ENCODE measurements around the gene EMC9.

EMC9 gene

GRCh38 chr14:24181371-24182077 is 40.1 kb upstream of the EMC9 start:
- no peak for DNase-seq (ENCODE audit: low read depth, low spot score)
- TF ChIP-seq CTCF (IDR thresholded peaks at IDR 0.05; ENCODE audit: low read depth, low read length), result no peak
- in situ Hi-C loops (cut with HindIII; ENCODE audit: low sequenced_read_pairs), result no loop called here
- no peak overlapping the region for H3K4me3 ChIP-seq (ENCODE audit: low read depth, low read length)

GRCh38 chr14:24179961-24180796 is 38.8 kb upstream of the EMC9 start:
- no peak for TF ChIP-seq CTCF (IDR thresholded peaks at IDR 0.05; ENCODE audit: low read depth, low read length)
- in situ Hi-C loops (cut with HindIII; ENCODE audit: low sequenced_read_pairs), result no loop called here
- no peak overlapping the region for H3K4me3 ChIP-seq (ENCODE audit: low read depth, low read length)
- peak; percentile 90 for DNase-seq (ENCODE audit: low read depth, low spot score)

- DNase-seq (ENCODE audit: low read depth, low spot score), result no peak
- no peak for TF ChIP-seq CTCF (IDR thresholded peaks at IDR 0.05; ENCODE audit: low read depth, low read length)
- in situ Hi-C loops (cut with HindIII; ENCODE audit: low sequenced_read_pairs), result no loop called here
- no peak overlapping the region for H3K4me3 ChIP-seq (ENCODE audit: low read depth, low read length)
Measured at GRCh38 chr14:24179294-24179960, 38.0 kb upstream of the EMC9 start.

GRCh38 chr14:24178399-24179178 is 37.2 kb upstream of the EMC9 start:
- no peak overlapping the region for H3K4me3 ChIP-seq (ENCODE audit: low read depth, low read length)
- TF ChIP-seq CTCF (IDR thresholded peaks at IDR 0.05; ENCODE audit: low read depth, low read length), result no peak
- in situ Hi-C loops (cut with HindIII; ENCODE audit: low sequenced_read_pairs), result no loop called here
- DNase-seq (ENCODE audit: low read depth, low spot score), result no peak

- DNase-seq (ENCODE audit: low read depth, low spot score), result no peak
- TF ChIP-seq CTCF (IDR thresholded peaks at IDR 0.05; ENCODE audit: low read depth, low read length), result no peak
- H3K4me3 ChIP-seq (ENCODE audit: low read depth, low read length), result no peak overlapping the region
- in situ Hi-C loops (cut with HindIII; ENCODE audit: low sequenced_read_pairs), result no loop called here
Measured at GRCh38 chr14:24177891-24178290, 36.5 kb upstream of the EMC9 start.
